NCI-H526 treated with DMSO at 0.1 percent for 48 hours (cell line): ENCODE results near the gene TINAG.
A peak's percentile ranks its signal among the peaks of the same experiment; 100 is the strongest.
"Not testable (repeated sequence)": the region's sequence is repeated elsewhere in the genome, so short reads cannot be mapped to it uniquely, and the experiment has no call there.

Experiments
- DNase-seq: peaks from one replicate; lab custom pipeline; 2025; lab: John Stamatoyannopoulos, UW

Gene TINAG

DNA sequence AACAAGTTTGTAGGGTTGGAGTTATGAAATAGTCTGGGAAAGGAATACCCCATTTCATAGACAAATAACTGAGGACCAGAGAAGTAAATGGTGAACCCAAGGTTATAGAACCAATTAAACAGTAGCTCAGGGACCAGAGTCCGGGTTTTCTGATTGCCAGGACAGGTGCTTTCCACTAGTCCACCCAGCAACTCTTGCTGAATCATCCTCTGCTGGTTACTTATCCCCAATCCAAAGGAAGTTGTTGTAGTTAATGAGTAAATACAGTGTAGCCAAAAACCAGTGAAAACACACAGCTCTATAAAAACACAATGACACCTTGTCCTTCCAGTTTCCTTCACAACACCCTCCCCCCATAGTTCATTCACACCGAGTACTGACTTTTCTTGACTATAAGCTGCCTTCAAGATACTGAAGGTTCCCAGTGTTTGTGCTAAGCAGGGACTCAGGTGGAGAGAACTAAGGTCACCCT lies 766 bp upstream of the TINAG start:
- no peak for DNase-seq

DNA sequence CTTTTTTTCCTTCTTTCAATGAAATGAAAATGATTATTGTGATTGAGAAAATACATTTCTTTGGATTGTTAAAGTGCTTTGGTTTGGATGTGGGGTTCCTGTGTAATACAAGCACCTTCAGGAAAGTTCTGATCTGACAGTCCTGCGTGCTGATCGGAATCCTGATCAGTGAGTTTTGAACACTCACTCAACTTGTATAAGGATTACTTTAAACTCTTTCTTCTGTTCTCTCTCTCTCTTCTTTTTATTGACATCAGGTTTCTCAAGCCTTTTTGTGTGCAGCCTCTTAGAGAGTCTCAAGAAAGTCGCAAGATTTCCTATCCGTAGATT lies 710 bp downstream of the TINAG start:
- DNase-seq = no peak

DNA sequence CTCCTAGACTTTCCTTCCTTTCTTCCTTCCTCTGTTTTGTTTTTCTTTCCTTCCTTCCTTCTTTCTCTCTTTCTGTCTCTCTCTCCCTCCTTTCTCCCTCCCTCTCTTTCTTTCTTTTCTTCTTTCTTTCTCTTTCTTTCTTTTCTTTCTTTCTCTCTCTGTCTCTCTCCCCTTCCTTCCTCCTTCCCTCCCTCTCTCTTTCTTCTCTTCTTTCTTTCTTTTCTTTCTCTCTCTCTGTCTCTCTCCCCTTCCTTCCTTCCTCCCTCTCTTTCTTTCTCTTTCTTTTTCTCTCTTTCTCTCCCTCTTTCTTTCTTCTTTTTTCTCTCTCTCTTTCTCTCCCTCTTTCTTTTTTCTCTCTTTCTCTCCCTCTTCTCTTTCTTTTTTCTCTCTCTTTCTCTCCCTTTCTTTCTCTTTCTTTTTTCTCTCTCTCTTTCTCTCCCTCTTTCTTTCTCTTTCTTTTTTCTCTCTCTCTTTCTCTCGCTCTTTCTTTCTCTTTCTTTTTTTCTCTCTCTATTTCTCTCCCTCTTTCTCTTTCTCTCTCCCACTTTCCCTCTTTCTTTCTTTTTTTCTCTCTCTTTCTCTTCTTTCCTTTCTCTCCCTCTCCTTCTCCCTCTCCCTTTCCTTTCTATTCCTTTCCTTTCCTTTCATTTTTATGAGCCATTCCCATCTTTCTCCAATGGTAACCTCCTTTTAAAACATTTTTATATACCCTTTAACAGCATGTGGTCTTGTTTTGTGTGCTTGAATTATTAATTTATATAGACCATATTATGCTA lies 2.3 kb downstream of the TINAG start:
- DNase-seq = no peak

DNA sequence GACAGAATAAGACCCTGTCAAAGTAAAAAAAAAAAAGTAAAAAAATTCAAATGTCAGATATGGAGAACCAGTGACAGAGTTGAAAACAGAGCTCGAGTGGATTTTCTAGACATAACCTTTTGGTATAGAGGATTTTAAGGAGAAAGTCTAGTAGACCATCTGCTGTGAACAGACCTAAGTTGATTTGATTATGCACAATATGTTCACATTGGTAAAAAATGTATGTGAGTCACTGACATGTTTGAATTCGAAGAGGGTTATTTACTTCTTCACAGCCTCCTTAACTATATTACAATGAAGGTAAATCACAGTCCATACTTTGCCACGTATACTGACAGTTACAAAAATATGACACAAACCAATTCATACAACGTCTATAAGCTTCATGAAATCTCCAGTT lies 7.4 kb downstream of the TINAG start:
- no peak for DNase-seq

DNA sequence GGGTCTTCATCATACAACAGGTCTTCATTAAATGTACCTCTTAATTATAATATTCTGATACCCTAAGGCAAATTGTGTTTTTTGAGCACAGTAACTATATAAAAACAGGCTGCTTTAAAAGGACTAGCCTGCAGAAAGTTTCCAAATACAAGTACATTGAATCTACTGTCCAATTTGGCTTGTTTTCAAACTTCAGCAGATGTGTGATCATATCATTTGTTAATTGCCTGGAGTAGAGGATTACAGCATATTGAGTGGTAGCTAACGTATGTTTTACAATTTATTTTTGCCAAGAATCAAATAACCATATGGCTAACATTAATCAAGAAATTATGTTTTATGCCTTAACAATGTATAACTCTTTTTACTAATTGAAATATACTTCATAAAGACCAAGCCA lies 12.6 kb downstream of the TINAG start:
- DNase-seq = no peak

DNA sequence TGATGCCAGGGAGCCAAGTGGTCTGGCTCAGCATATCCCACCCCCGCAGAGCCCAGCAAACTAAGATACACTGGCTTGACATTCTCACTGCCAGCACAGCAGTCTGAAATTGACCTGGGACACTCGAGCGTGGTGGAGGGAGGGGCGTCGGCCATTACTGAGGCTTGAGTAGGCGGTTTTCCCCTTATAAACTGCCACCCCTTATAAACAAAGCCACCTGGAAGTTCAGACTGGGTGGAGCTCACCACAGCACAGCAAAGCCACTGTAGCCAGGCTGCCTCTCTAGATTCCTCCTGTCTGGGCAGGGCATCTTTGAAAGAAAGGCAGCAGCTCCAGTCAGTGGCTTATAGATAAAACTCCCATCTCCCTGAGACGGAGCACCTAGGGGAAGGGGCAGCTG lies 19.4 kb downstream of the TINAG start:
- DNase-seq = no peak

DNA sequence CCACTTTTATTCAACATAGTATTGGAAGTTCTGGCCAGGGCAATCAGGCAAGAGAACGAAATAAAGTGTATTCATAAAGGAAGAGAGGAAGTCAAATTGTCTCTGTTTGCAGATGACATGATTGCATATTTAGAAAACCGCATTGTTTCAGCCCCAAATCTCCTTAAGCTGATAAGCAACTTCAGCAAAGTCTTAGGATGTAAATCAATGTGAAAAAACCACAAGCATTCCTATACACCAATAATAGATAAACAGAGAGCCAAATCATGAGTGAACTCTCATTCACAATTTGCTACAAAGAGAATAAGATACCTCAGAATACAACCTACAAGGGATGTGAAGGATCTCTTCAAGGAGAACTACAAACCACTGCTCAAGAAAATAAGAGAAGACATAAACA lies 23.3 kb downstream of the TINAG start:
- not testable (repeated sequence) for DNase-seq

DNA sequence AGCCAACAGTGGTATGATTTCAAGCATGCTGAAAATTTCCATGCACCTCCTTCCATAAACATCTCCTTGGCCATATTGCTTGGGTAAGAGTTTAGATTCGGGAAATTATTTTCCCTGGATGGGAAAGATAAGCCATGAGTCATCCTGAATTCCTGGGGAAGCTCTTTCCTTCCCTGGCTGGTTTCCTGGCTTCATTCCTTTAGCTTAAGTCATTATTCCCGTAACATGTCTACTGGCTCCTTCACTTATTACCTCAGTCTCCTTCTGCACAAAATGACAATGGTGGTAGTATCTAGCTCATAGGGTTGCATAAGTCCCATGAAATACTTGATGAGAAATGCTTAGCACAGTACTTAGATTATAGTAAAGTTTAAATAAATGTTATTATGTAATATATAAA lies 27.6 kb downstream of the TINAG start:
- DNase-seq = no peak

DNA sequence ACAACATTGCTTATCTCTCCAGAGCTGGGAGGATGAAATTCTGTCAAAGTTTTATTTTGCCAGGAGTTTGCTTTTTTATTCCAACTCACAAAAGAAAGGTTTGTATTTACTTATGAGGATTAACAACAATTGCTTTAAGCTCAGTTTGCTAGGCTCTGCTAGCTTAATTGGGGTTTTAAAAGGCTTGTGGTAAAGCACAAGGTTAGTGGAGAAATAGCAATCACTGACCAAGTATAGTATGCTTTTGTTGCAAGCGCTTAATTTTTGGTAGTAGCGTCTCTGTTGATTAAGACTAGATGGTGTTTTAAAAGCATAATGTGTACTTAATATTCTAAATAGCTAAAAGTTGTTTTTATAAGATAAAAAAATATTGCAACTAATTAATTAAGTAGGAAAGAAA lies 45.7 kb downstream of the TINAG start:
- DNase-seq = no peak

DNA sequence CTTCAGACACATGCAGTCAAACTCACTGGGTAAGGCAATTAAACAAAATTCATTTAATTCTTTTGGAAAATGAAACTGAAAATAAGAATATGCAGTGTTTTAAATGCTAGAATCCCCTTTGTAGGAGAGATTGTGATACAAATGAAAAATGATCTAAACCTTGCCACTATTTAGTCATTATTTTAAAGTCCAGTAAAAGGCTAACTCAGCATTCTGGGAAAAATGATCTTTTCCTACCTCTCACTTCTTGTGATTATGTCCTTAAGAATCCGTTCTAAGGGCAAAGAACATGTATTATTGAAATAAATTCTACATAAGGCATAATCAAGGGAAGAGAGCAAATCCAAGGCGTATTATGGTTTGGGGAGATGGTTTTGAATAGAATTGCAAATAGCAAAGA lies 46.4 kb downstream of the TINAG start:
- no peak for DNase-seq

DNA sequence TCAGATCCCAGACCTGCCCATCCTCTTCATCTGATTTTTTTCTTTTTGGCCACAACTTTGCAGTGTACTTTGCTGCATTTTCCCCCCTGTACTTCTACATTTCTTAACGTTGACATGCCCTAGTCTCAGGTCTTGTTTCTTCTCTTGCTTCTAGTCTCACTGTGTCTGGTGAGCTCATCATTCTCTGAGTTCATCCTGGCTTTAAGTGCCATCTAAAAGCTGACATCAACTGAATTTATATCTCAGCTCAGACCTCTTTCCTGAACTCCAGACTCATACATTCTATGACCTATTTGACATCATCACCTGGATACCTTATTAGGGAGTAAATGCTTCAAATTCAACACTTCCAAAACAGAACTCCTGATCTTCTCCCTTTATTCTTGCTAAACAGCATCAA lies 48.9 kb downstream of the TINAG start:
- DNase-seq = no peak

DNA sequence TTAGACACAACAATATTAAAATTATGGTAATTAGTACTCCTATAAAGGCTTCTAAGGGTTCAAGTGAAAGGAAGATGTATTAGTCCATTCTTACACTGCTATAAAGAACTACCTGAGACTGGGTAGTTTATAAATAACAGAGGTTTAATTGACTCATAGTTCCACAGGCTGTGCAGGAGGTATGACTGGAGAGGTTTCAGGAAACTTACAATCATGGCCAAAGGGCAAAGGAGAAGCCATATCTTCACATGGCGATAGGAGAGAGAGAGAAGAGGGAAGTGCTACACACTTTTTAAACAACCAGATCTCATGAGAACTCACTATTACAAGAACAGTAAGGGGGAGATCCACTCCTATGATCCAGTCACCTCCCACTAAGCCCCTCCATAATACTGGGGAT lies 52.9 kb downstream of the TINAG start:
- no peak for DNase-seq

DNA sequence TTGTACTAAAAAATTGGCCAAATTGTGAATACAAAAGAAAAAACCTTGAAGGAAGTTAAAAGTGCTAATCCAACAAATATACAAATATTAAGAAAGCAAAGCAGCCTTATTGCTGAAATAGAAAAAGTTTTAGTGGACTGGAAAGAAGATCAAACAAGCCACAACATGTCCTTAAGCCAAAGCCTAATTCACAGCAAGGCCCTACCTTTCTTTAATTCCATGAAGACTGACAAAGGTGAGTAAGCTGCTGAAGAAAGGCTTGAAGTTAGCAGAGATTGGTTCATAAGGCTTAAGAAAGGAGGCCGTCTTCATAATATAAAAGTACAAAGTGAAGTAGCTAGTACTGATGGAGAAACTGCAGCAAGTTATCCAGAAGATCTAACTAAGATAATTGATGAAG lies 53.5 kb downstream of the TINAG start:
- no peak for DNase-seq

DNA sequence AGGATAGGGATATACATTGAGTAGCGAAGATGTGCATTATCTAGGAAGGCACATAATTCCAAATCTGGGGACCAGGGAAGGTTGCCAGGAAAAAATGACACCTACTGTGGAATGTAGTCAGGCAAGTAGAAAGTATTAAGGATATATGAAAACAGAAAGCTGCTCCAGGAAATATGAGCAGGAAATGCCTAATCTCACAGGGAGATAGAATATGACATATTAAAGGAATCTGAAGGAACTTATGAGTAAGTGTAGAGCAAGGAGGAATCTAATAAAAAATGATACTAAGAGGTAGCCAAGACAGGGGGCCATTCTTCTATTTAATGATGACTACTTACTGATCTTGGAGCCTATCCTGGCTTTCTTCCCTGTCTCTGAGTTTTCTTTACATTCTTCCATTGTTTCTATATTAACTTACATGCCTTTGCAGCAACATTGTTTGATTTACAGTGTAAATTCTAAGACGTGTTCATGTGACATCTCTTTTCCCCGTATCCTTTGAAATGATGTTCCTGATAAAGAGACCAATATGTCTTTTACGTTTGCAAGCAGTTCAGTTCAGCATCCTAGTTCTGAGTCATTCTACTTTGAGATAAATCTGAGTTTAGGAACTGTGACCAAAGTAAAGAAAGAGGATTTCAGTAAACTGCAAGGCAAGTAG lies 58.6 kb downstream of the TINAG start:
- no peak for DNase-seq

DNA sequence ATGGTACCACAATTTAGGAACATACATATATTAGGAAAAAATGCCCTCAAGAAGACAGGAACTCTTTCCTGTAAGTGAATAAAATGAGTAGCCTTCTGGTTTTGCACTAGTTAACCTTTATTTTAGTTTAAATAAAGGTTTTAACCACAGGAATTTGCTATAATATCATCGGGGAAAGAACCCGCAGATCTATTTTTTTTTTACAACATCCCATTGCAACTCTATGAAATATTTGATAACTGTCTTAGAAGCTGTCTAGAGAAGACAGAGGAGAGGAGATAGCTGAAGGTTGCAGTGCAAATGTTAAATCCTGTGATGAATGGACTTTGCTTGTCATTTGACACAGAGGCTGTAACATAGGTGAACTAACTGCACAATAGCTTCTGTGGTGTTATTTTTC lies 69.5 kb downstream of the TINAG start:
- no peak for DNase-seq

DNA sequence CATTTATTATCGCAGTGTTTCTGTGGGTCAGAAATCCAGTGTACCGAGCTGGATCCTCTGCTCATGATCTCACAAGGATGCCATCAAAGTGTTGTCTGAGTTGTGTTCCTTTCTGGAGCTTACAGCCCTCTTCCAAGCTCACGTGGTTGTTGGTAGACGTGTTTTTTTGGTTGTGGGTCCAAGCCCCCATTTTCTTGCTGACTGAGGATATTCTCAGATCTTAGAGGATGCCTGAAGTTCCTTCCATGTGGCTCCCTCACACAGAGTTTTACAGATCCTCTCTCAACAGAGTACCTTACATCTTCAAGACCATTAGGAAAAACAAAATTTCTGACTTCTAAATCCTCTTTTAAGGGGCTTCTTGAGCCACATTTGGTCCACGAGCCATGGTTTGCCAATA lies 78.1 kb downstream of the TINAG start:
- DNase-seq = no peak

DNA sequence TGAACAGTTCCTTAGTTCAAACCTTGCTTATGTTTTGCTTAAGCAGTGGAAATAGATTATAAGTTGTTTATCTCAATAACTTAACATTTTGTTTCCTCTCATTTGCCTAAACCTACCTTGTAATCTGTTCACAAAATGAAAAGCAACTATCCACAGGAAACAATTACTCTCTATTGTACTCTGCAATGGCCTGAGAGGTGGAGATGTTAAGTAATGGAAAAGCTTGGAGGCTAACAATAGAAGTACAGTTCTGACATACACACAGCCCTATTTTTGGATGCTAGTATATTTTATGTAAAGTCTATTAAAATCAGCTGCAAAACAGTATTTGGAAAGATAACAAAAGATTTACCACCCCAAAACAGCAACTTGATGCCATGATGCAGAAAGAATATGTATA lies 82.1 kb downstream of the TINAG start:
- DNase-seq = peak; percentile 46

DNA sequence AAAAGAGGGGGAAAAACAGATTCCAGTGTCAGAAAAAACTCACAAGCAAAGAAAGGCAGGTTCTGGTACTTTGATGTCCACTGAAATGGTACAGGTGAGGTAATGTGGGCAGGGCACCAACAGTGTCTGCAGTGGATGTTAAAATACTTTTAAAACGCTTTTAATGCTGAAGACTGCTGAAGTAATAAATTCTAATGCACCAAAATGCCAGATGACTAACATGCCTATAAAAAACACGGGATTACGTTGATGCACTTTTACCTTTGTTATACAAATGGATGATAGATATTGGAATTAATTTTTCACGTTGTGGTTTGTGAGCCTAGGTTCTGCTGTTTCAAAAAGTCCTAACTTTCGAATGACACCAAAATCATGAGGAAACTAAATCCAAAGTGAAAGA lies 83.3 kb downstream of the TINAG start:
- no peak for DNase-seq

DNA sequence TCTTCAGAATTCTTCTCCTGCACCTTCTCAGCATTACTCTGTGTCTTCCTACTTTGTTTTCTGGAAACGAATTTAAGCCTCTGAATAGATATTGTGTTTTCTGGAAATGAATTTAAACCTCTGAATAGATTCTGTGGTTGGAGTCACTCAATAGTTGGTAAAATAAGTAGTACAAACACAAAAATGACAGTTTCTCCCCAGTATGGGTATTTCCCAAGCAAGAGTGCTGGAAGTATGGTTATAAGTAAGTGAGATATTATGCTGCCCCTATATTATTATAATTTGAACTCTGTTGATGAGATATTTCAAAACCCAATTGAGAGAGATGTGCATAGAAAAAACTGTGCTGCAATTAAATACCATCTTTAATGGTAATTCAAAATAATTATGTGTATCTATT lies 94.9 kb downstream of the TINAG start:
- no peak for DNase-seq

DNA sequence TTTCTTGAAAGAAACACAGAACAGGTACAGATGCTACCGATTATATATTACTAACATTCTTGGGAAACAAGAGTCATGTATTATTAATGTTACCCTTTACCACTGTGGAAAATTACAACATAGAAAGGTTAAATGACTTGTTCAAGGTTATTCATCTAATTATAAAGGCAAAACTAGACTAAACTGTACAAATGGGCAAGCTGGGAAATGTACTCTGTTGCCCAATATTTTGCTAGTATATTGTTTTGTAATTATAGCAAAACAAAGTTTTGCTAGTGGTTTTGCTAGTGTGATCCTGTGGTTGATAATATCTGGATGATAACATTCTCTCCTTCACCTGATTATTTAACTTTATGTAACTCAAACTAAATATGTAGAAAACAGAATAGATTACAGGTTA lies 96.5 kb downstream of the TINAG start:
- no peak for DNase-seq

DNA sequence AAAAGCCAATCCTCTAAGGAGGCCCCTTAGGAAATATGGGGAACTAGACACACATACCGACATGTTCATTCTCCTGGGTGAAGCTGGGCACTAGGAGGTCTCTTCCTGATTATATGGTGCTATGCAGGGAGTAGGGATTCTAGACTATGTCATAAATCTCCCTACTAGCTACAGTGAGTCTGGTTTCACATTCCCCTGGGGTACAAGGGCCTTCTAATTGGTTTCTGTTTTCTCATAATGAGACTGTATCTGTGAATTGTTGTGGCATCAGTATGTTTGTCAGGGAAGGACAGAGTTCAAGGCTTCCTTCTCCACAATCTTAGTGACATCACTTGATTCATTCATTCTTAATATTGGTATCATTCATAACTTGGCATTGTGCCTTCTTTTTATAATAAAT lies 103.5 kb downstream of the TINAG start:
- no peak for DNase-seq

DNA sequence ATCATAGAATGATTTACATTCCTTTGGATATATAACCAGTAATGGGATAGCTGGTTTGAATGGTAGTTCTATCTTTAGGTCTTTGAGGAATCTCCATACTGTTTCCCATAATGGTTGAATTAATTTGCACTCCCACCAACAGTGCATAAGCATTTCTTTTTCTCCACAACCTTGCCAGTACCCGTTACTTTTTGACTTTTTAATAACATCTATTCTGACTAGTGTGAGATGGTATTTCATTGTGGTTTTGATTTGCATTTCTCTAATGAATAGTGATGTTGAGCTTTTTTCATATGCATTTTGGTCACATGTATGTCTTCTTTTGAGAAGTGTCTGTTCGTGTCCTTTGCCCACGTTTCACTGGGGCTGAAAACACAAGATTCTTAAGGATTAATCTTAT lies 107.3 kb downstream of the TINAG start:
- DNase-seq = no peak

DNA sequence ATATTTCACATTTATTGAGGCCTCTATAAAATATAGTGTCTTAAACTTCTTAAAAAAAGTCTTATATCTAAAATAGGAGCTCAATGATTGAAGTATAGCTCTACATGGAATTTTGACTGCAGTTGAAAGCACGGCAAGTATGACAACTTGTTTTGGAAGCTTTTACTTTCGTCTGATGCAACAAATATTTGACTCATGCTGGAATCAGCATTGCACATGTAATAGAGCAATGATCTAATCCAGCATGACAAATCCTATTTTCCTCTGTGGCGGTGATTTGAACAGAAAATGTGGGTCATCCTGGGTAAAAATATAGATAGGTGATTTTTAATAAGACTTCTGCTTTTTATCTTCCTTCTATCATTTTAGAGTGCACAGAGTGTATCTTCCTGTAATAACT lies 111.6 kb downstream of the TINAG start:
- DNase-seq = no peak

DNA sequence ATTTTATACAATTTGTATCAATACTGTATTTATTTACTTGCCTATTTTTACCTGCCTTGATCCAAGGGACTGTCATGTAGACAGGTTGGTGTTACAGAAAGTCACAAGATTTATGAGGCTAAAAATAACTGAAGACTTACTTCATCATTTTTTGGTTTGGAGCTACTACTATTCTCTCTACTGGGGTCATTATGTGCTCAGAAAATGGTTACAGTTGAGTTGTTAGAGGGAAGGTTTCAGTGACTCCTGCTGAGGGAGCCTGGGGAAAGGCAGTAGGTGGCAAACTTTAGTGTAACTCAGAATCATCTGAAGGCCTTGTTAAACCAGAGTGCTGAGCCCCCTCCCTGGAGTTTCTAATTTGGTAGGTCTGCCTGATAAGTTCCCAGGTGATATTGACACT lies 118.8 kb downstream of the TINAG start:
- DNase-seq = no peak
